HG02885 (cell line): ENCODE measurements around the gene DNAH9.

Experiments used
- ATAC-seq: cut with Tn5 transposase; IDR thresholded peaks from one replicate; pipeline ENCODE4 v1.9.1; 2021; ENCODE audit warnings: mild to moderate bottlenecking; ENCODE audit not compliant: unreplicated experiment, poor library complexity

The DNAH9 gene

DNA sequence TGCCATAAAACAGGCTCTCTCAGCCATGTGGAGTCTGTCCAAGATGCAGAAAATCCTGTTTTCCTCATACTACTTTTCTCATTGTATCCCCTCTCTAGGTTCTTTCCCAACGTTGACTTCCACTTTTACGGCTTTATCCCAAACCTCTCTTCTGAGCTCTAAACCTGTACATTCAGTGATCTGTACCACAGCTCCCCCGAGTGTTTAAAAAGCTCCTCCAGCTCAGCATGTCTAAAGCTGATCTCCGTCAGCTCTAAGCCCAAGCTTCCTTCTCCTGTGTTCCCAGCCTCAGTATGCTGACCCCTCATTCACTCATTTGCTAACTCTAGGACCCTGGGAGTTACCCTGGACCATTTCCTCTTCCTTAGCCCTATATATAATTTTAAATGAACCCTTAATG lies 144.6 kb downstream of the DNAH9 start:
- no peak for ATAC-seq

DNA sequence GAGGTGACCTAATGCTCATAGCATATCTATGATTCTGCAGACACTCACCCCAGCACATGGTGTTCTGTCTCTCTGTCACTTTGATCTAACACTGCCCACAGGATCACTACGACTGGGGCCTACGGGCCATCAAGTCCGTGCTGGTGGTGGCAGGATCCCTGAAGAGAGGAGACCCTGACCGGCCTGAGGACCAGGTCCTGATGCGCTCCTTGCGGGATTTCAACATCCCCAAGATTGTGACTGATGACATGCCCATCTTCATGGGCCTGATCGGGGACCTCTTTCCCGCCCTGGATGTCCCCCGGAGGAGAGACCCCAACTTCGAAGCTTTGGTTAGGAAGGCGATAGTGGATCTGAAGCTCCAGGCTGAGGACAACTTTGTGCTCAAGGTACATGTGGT lies 146.4 kb downstream of the DNAH9 start:
- ATAC-seq, result no peak

DNA sequence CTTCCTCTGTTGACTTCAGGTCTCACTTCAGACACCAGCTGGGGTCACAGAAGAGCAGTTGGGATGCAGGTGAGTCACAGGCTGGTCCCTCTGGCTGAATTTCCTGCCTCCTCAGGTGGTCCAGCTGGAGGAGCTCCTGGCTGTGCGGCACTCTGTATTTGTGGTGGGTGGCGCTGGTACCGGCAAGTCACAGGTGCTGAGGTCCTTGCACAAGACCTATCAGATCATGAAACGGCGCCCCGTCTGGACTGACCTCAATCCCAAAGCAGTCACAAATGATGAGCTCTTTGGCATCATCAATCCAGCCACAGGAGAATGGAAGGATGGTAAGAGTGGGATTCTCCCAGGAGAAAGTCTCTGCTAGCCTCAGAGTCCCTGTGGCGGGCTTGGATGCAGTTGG lies 149.2 kb downstream of the DNAH9 start:
- ATAC-seq, result no peak

DNA sequence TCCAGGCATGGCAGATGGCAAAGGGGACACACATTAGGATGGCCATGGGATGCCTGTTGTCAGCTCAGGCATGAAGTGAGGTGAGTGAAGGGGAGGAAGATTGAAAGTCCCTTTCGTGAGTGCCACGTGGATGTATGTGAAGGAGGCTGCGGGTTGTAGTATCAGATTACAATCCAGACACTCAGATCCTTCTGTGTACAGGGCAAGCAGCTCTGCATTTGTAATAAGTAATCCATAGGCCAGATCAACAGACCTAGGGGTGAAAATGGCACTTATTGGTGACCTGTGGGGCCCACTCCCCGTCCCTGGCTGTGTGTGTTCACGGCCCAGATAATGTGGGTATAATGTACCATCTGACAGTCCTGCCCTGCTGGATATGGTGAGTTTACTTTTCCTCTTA lies 159.5 kb downstream of the DNAH9 start:
- ATAC-seq, result no peak

DNA sequence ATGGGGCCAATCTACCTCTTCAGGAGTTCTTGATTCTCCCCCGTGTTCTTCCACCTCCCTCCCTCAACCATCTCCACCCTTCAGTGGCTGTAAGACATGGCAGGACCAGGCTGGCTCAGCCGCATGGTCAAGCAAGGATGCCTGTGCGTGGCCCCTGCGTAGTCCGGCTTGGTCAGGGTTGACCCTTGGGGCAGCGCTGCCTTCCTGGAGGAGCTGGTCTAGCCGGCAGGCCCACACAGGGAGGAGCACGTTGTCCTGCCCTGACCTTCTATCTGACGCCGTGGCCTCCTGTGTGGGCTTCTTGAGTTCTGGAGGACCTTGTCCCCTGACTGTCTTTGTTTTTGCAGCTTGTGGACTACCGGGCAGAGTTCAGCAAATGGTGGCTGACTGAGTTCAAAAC lies 169.8 kb downstream of the DNAH9 start:
- ATAC-seq, result no peak

DNA sequence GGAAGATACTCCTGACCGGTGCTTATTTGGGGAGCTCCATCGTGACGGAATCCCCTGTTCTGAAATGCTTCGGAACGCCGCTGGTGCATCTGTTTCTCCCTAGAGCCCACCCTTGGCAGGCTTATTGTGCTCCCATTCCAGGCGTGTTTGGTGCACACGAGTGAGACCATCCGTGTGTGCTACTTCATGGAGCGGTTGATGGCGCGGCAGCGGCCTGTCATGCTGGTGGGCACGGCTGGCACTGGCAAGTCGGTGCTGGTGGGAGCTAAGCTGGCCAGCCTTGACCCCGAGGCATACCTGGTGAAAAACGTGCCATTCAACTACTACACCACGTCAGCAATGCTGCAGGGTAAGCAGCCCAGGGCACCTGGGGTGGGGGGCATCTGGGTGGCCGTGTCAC lies 170.7 kb downstream of the DNAH9 start:
- ATAC-seq, result no peak

DNA sequence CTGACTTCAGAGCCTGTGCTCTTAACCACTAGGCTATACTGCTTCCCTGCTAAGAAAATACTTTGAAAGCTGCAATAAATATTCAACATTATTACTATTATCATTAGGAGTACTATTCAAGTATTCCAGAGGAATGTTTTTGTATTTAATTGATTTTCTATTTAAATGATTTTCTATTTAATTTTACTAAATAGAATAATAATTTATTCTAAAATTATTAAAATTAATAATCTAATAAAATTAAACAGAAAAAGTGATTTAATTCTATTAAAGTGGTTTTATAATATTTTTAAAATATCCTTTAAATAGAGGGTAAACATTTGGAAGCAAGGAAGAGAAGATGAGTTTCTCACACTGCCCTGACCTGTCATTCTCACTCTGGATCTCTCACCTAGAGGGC lies 173.8 kb downstream of the DNAH9 start:
- no peak for ATAC-seq

DNA sequence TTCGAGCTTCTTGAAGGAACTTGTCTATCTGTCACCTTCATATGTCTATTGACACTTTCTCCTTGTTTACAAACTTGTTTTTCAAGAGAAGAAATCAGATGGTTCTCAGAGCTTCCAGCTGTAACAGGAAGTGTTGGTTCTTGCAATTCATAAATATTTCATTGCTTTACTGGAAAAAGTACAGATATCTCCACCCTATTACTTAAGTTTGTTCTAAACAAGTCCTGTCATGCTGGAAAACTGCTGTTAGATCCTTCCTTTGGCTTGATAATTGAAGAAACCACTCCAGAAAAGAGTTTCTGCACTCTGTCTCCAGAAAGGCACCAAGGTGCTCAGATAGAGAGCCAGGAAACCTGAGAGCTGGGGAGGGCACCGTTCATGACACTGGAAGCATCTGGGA lies 181.6 kb downstream of the DNAH9 start:
- ATAC-seq, result no peak

DNA sequence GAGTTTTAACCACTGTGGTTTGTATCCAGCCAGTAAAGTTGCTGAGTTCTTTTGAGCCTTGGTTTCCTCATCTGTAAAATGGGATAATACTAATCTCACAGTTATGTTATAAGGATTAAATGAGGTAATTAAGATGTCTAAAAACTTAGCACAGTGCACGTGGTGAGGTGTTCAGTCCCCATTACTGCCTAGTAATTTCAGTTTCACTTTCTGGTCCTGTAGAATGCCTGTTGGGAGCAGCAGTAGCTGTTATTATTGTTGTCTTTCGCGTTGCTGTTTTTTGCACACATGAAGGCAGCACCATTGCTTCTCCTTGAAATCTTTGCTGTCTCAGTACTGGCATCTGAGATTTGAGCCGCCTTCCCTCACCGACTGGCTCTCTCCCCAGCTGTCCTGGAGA lies 182.4 kb downstream of the DNAH9 start:
- ATAC-seq, result no peak

DNA sequence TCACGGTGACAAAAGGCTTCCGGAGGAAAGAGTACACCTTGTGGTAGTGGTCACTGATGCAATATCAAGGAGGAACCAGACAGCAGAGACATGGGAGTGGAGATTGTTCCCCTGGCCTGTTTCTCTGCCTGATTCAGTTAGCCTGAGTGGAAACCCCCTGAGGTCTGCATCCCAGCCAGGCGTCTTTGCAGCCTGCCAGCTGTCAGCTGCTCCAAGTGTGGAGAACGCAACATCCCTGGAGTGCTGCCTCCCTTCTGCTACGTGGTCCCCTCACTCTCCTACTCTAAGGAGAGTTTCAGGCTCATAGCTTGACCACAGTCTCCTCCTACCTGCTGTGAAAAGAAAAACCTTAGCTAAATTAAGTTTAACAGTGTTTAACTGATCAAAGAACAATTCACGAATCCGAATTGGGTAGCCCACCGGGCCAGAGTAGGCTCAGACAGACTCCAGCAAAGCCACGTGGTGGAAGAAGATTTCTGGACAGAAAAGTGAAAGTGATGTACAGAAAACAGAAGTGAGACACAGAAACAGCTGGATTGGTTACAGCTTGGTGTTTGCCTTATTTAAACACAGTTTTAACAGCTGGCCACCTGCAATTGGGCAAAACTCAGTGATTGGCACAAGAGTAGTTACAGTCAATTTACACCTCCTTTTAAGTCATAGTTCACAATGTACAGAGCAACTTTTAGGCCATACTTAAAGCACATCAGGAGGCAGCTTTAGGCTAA lies 188.6 kb downstream of the DNAH9 start:
- no peak for ATAC-seq

DNA sequence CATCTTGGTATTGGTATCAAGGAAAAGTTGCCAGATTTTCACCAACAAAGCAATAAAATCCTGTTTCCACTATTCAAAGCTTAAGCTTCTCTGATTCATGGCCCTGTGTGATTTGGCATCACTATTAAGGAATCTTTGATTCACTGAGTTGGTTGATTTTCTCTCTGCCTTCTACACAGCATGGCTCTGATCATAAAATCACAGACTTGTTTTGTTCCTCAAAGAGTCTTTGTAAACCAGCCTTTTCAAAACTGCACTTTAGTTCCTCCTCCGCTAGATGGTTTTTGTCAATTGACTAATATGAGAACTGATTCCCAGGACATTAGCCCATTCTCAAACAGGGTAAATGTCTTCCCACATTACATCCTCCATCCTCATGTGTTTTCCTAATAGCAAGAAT lies 197.6 kb downstream of the DNAH9 start:
- ATAC-seq, result no peak

DNA sequence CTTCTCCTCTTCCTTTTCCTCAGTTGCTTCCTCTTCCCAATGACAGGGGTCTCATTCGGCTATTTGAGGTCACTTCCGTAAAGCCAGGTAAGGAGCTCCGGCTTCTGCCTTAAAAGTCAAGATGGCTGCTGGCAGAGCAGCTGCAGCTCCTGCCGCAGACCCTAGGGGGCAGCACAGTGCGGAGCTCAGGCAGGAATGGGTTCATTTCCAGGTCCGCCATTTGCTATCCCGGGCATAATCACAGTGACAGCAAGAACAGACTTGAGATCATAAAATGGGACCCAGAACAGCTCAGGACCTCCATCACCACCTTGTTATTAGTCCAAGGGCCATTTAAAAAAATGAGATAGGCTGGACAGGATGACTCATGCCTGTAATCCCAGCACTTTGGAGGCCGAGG lies 199.5 kb downstream of the DNAH9 start:
- no peak for ATAC-seq

DNA sequence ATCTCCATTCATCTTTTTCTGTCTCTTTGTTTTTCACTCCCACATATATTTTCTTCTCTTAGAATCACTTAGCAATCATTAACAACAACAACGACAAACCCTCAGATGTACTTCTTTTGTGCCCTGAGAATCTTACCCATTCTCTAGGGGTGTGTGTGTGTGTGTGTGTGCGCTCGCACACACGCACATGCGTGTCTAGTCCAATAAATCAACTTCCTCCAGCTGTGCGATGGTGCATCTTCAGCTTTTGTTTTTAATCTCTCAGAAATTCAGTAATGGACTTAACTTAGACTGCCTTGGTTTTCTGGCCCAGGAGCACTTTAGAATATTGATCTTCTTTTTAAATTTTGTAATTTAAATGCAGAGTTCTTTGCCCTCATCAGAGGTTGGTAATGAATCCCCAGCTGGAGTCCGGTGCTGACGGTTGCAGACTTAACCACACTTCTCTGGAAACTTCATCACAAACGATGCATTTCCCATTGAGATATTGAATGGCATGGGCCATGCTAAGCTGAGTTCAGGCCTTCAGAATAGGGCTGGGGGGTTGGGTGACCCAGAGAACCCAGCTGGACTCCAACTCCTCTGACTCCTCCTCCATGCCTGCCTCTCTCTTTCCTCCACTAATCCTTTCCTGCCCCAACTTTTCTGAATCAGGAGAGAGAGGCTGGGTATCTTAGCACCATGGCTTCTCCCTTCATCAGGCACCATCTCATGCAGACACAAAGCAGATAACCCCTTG lies 205.1 kb downstream of the DNAH9 start:
- ATAC-seq, result no peak

DNA sequence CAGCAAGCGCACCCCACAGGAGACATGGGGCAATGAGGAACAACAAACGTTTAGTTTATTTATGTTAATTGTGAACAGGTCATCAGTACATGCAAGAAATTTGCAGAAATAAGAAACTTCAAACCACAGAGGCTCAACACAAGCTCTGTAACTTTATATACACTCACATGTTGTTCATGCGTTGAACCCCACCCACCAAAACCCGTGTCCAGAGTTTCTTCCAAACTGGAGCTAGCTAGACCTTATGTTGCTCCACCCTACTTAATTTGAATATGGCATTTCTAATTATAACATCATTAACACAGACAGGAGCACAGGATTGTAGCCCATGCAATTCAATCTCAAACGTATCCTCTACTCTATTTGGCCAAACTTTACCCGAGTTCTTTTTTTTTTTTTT lies 206.9 kb downstream of the DNAH9 start:
- ATAC-seq, result no peak

DNA sequence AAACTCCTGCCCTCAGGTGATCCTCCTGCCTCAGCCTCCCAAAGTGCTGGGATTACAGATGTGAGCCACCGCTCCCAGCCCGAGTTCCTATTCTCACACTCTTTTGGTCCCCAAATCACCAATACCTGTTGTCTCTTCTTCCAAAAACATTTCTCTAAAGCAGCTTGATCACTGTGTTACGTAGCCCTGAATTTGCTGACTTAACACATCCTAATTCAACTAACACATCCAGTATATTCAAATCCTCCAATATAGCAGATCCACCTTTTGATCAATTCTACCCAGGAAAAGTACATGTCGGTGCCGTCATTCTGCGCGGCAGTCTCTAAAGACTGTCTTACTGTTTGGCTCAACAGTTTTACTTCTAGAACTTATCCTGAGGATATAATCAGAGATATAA lies 207.7 kb downstream of the DNAH9 start:
- no peak for ATAC-seq

DNA sequence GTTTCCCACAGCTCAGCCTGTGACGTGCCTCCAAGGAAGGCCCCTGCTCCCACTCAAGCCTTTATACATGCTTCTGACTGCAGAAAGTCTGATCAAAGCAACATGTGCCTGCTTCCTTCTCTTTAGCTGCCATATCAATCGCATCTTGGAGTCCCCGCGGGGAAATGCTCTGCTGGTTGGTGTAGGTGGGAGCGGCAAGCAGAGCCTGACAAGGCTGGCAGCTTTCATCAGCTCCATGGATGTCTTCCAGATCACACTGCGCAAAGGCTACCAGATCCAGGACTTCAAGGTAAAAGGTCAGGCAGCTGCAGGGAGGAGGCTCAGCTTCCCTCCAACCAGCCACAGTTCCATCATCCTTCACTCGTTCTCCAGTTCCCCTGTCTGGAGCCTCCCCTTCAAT lies 209.3 kb downstream of the DNAH9 start:
- ATAC-seq, result no peak

DNA sequence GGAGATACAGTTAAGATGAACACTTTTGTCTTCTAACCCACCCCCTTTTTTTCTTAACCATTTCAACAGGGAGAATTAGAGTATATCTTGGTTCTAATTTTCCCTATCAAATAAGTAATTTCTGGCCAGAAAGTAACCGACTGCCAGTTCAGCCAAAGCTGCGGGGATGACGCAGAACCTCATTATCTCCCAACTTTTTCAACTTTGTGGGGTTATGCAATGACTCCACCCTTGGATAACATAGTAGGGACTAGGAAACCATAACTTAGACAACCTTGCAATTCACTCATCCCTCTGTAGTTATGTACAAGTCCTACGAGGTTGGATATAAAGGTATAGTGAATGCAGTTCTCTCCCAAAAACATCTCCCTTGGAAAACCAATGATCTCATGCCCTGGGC lies 215.0 kb downstream of the DNAH9 start:
- ATAC-seq, result no peak

DNA sequence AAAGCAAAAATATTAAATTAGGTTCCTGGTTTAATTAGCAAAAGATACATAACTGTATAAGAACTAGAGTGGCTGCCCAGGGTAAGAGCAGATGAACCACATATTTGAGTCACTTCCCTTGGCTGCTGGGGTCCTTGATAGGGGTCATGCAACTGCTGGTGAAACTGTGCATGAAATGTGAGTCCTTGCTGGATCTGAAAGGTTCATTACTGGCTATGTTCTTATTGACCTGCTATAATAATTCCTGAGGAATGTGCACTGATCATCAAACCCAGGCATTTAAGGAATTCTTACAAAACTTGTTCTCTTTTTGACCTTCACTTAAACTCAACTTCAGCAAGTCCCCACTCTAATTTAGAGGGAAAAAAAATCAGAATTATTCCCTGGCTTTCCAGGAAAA lies 215.6 kb downstream of the DNAH9 start:
- no peak for ATAC-seq

DNA sequence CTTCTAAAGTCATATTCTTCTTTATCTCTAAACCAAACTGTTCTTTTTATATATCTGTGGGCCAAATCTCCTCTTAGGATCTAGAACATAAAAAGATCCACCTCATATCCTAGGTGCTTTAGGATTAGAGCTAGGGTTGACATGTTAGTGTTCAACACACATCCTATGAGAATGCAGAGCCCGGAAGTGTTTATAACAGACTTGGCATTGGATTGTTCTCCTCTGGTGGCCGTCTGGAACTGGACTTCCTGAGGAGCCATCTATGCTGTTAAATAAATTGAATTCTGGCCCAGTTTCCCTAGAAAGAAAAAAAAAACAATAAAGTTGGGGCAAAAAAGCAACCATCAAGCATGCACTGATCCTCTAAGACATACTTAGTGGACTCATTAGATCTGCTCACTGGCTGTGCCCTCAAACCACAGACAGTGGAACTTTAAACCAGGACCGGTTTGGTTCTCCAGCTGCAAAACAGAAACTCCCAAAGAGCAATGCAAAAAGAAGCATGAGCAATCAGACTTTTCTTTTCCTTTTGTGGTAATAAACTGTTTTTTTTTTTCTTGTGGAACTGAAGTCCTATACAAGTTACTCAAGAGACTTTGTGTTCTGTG lies 216.5 kb downstream of the DNAH9 start:
- ATAC-seq, result no peak

DNA sequence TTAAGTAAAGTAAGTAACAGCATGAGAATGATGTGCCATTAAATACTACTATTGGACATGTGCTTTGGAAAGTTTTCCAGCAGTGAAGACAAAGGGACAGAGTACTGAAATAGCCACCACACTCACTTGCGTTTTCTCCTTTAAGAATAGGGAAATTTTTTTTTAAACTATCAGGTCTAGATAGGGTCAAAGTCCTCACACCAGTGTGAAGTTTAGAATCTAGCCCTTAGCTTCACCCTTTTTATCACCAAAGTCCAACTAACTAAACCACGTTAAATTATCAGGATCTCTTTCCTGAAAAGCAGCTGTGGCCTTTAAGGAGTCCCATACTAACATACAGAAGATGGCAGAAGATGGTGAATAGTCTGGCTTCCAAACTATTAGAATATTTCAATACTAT lies 218.1 kb downstream of the DNAH9 start:
- ATAC-seq, result no peak

DNA sequence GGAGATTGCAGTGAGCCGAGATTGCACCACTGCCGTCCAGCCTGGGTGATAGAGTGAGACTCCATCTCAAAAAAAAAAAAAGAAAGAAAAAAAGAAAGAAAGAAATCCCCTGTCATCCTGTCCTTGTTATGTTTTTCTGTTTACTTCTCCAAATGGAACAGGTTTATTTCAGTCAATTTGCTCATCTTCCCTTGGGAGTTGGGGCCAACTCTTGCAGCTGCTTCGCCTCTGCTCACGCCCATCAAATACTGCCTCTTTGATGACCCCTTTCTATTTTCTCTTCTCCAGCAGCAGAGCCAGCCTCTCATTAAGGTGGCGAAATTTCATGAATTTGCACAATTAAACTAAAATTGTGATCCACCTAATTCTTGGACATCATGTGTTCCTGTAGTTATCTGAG lies 225.6 kb downstream of the DNAH9 start:
- no peak for ATAC-seq
